GM21360 (cell line): Measurements from ENCODE around the gene GOLGA6L26.
"Not testable (repeated sequence)": the region's sequence is repeated elsewhere in the genome, so short reads cannot be mapped to it uniquely, and the experiment has no call there.

ENCODE experiments used
- ATAC-seq: cut with Tn5 transposase; IDR thresholded peaks from one replicate; pipeline ENCODE4 v1.9.1; 2021; ENCODE audit warnings: mild to moderate bottlenecking, moderate library complexity; ENCODE audit not compliant: unreplicated experiment

Gene GOLGA6L26, protein sequence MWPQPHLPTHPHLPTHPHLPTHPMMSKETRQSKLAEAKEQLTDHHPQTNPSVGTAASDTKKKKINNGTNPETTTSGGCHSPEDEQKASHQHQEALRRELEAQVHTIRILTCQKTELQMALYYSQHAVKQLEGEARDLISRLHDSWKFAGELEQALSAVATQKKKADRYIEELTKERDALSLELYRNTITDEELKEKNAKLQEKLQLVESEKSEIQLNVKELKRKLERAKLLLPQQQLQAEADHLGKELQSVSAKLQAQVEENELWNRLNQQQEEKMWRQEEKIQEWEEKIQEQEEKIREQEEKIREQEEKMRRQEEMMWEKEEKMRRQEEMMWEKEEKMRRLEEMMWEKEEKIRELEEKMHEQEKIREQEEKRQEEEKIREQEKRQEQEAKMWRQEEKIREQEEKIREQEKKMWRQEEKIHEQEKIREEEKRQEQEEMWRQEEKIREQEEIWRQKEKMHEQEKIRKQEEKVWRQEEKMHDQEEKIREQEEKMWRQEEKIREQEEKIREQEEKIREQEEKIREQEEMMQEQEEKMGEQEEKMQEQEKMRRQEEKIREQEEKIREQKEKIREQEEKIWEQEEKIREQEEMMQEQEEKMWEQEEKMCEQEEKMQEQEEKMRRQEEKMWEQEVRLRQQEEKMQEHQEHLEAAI

DNA sequence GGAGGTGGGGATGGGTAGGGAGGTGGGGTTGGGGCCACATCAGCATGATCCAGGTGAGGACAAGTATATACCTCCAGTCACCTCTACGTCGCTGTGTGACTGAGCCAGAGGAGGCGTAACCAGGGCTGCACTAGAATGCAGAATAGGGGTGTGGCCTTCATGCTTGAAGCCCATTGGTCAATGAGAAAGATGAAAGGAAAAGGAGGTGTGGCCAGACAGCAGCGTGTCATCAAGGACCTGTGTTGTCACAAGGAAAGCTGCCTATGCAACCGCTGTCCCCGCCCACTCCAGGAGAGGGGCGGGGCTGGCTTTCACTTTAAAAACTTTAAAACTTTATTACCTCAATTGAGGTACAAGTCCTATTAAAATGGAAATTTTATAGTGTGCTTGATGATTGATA is at the start of gene GOLGA6L26:
GOLGA6L26 (minus strand) TSS at position 101 of the 400 bp plus-strand sequence; CDS start at position 40, 61 bp downstream.
- ATAC-seq: not testable (repeated sequence)

DNA sequence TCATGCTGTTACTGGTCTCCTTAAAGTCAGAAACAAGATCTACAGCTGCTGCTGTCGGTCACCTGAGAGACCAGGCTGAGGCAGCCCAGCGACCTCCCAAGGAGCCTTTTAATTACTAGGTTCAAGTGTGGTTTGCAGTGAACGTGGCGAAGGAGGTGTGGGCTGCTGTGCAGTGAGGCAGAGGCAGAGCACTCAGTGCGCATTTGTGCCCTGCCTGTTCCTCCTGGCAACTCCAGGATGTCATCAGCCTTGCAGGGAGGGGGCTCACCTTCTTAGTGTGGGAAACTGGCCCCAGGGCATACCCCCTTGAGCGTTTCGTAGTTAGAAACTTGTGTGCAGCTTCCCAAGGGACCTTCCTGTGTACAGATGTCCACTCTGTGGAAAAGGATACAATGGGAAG is 47.2 kb upstream of the GOLGA6L26 start:
- not testable (repeated sequence) for ATAC-seq

DNA sequence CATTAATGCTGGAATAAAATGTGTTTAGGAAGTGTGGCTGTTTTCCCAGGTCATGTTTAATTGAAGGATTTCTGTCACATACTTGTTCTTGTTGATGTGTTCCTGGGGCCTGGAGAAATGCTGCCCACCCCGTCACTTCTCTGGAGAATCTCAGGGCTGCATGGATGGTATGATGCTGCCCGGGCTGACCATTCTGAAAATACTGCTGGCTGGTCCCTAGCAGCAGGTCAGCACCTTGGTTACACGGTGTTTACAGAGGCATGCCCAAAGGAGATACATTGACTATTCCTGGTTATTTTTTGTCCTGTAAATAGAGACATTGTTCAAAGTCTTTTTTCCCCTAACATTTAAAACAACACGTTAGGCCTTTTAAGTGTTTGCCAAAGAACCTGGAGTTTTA is 46.7 kb upstream of the GOLGA6L26 start:
- ATAC-seq: not testable (repeated sequence)

DNA sequence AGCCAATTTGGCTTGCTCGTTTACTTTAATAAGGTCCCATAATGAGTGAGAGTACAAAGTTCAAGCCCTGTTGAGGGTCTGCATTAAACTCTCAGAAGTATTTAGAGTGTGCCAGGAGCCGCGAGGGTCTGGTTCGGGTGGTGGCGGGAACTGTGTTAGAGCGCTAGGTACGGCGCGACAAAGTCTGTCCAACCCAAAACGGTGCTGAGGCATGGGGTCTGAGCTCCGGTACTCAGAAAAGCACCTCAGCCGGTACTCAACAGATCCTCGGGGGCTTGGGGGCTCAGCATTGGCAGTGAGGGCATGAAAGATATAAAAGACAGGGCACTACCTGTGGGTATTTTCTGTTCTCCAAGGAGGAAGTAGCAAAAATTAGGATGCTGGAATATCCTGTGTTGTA is 45.0 kb upstream of the GOLGA6L26 start:
- not testable (repeated sequence) for ATAC-seq

DNA sequence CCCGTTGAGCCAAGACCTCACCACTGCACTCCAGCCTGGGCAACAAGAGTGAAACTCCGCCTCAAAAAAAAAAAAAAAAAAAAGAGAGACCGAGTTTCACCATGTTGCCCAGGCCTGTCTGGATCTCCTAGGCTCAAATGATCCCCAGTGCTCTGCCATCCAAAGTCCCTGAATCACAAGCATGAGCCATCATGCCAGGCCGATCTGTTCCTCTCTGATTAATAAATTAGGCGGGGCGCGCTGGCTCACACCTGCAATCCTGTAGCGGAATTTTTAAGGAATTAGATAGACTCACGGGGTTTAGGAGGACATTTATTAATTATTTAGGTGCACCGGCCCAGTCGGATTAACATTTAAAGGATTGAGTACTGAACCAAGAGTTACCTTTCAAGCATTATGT is 40.2 kb upstream of the GOLGA6L26 start:
- not testable (repeated sequence) for ATAC-seq

DNA sequence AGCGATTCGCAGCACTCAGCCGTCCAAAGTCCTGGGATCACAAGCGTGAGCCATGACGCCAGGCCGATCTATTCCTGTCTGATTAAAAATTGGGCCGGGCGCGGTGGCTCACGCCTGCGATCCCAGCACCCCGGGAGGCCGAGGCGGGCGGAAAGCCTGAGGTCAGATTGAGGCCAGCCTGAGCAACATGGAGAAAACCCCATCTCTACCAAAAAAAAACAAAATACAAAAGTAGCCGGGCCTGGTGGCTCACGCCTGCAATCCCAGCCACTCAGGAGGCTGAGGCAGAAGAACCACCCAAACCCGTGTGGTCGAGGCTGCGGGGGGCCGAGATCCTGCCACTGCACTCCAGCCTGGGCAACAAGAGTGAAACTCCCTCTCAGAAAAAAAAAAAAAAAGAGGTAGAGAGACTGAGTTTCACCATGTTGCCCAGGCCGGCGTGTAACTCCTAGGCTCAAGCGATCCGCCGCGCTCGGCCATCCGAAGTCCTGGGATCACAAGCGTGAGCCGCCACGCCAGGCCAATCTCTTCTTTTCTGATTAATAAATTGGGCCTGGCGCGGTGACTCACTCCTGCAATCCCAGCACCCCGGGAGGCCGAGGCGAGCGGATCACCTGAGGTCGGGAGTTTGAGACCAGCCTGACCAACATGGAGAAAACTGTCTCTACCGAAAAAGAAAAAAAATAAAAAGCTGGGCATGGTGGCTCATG is 39.0 kb upstream of the GOLGA6L26 start:
- not testable (repeated sequence) for ATAC-seq

DNA sequence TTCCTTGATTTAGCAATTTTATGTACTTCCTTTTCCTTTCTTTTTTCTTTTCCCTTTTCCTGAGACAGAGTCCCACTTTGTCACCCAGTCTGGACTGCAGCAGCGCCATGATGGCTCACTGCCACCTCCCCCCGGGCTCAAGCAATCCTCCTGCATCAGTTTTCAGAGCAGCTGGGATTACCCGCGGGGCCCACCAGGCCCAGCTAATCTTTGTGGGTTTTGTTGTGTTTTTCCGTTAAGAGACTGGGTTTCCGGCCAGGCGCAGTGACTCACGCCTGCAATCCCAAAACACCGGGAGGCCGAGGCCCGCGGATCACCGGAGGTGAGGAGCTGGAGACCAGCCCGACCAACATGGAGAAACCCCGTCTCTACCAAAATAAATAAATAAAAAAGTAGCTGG is 38.3 kb upstream of the GOLGA6L26 start:
- no peak for ATAC-seq

DNA sequence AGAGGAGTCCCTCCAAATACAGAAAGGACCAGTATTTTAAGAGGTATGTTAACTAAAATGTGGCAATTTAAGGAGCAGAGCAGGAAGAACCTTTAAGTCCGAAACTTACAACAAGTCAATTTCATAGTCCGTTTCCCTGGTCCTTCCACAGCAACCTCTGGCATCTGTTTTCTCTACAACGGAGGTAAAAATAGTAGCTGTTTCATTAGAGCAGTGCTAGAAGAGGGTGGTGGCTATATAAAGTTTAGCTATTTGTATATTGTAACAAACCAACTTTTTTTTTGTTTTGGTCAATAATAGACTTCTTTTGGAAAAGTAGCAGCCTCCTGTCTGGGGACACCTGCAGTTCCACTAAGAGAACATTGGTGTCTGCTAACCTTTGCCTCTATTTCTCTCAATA is 37.9 kb upstream of the GOLGA6L26 start:
- not testable (repeated sequence) for ATAC-seq

DNA sequence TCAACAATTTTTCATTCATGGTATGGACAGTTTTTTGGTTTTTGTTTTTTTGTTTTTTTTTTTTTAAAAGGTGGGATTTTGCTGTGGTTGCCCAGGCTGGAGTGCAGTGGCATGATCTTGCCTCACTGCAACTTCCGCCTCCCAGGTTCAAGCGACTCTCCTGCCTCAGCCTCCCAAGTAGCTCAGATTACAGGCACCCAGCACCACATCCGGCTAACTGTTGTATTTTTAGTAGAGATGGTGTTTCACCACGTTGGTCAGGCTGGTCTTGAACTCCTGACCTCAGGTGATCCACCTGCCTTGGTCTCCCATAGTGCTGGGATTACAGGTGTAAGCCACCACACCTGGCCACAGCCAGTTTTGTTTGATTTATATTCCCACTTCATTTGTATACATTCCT is 37.1 kb upstream of the GOLGA6L26 start:
- ATAC-seq: not testable (repeated sequence)

DNA sequence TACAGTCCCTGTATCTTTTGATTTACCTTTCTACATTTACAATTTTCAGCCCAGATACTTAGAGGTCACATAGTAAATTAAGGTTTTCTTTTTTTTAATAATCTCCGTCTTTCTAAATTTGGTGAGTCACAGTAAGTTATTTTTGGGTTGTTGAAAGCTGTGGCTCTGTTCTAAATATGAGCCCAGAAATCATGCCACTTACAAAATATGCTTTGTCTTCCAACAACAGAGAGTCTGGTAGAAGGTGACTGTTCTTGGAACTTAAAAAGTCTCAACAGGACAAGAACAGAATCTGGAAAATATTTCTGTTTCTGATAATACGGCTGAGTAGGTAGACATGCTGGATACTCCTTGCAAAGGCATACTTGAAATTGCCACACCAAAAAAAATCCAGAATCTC is 36.6 kb upstream of the GOLGA6L26 start:
- no peak for ATAC-seq

DNA sequence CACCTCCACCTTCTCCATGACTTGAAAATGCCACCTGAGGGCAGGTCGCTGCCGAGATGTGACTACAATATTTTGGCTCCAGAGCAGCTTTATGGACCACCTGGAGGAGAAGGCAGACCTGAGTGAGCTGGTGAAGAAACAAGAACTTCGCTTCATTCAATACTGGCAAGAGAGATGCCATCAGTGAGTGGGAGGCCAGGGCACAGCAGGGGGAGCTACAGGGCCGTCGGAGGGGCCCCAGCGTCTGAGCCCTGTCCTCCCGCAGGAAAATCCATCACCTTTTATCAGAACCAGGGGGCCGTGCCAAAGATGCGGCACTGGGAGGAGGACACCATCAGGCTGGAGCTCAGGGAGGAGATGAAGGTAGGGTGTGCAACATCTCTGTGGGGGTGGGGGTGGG is 30.3 kb upstream of the GOLGA6L26 start:
- ATAC-seq: not testable (repeated sequence)

DNA sequence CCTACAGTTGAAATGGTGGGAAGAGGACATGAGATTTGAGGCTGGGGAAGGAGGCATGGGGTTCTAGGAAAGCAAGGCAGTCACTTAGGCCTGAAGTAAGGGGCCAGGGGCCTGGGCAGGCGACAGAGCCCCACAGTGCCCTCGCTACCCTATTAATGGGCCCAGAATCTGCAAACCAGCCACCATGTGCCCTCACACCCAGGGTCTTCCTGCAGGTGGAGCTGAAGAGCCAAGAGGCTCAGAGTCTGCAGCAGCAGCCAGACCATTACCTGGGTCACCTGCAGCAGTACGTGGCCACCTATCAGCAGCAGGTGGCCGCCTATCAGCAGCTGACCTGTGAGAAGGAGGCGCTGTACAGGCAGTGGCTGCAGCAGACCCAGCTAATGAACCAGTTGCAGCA is 28.6 kb upstream of the GOLGA6L26 start:
- ATAC-seq: not testable (repeated sequence)

DNA sequence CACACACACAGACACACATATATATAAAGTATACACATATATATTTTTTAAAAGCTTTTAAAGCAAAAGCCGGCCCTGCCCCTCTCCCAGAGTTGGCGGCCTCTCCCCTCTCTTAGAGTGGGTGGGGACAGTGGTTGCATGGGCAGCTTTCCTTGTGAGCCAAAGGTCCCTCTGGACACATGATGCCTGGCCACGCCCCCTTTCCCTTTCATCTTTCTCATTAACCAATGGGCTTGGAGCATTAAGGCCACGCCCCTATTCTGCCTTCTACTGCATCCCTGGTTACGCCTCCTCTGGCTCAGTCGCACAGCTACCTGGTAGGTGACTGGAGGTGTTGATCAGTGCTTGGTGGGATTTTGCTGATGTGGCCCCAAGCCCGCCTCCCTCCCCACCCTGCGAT is 20.5 kb upstream of the GOLGA6L26 start, which contains the start of gene GOLGA8S:
GOLGA8S (plus strand) TSS at position 301 of the 400 bp plus-strand sequence; CDS start at position 363, 62 bp downstream.
- not testable (repeated sequence) for ATAC-seq

DNA sequence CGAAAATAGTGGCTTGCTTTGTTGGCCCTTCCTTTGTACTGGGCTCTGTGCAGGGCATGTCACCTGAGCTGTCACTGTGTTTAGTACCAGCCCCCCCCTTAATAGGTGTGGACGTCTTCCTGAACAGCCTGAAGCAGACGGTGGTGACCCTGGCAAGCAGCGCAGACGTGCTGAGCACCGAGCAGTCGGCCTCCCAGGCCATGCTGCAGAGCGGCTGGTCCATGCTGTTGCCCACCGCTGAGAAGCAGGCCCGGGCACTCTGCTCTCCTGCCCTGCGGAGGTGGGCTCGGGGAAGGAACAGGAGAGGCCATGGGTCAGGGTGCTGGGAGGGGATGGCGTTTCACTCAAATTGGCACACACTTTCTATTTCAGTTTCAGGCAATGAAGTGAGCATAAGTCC is 22.8 kb downstream of the GOLGA6L26 start:
- ATAC-seq: not testable (repeated sequence)

DNA sequence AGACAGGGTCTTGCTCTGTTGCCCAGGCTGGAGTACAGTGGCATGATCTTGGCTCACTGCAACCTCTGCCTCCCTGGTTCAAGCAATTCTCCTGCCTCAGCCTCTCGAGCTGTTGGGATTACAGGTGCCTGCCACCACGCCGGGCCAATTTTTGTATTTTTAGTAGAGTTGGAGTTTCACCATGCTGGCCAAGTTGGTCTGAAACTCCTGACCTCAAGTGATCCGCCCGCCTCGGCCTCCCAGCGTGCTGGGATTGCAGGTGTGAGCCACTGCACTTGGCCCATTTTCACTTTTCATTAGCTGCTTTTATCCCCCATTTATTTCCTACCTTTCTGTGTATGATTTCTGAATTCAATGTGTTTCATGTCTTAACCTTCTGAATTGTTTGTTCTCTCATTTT is 28.1 kb downstream of the GOLGA6L26 start:
- not testable (repeated sequence) for ATAC-seq

DNA sequence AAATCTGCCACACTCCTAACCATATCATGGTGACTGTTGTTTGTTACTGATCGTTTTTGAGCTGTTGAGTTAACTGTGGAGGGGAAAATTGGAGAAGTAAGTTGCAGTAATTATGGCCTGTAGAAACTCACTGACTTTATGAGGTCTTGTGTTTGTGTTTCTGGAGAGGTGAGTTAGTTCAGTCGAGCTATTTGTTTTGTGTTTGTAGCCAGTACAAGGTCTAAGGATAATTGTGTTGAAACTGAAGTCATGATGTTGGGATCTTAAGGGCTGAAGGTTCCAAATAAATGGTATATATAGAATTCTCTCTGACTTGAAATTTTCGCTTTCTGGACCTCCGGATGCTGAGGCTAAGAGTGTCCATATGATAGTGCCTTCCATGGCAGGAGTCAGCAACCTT is 29.2 kb downstream of the GOLGA6L26 start:
- ATAC-seq: not testable (repeated sequence)

DNA sequence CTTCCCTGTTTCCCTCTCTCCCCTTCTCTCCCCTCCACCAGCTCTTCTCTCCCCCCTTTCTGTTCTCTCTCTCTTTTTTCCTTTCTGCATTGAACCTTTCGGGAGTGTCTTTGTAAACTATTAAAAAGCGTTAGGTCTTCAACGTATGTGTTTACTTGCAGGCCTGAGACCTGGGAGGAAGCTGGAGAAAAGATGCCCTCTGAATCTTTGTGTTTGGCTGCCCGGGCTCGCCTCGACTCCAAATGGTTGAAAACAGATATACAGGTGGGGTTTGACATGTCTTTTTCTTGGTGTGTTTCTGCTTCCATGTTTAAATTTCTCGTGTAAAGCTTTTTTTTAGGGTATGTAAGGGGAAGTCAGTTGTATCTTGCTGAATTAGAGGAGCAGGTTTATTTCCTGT is 29.7 kb downstream of the GOLGA6L26 start:
- not testable (repeated sequence) for ATAC-seq

DNA sequence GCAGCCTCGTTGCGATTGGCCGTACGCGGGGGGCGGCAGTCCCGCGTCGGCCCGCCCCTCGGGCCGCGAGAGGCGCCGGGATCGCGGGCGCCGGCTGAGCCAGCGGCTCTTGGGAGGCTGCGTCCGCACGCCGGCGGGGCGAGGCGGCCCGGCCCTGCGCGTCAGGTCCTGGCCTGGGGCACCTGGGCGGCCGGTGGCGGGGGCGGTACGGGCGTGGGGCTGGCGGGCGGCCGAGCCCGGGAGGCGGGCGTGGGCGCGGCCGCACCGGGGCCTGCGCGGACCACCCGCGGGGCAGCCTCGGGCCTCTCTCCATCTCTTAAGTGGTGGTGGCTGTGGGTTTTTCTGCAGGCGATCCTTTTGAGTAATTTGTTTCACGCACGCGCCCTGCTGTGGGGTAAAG is 30.3 kb downstream of the GOLGA6L26 start:
- not testable (repeated sequence) for ATAC-seq

DNA sequence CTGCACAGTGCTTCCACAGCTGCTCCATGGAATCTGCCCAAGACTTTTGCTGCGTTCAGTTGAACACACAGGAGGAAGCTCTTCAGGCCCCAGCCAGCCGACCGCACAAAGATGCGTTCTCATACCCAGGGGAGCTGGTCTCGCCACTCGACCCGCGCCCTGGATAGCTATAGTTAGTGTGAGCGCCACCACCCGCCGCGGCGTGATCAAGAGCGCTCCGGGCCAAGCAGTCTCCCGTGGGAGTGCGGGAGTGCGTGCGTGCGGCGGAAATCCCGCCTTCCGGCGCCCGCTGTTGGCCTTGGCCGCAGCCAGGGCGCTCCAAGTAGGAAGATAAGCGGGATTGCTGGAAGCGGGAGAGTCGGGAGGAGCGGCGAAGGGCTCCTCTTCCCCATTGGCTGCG is 30.8 kb downstream of the GOLGA6L26 start:
- ATAC-seq: not testable (repeated sequence)
